NCI-H2196 (cell line): ENCODE measurements around the gene EFNA2.
A peak's percentile ranks its signal among the peaks of the same experiment; 100 is the strongest.
"Not testable (repeated sequence)": the region's sequence is repeated elsewhere in the genome, so short reads cannot be mapped to it uniquely, and the experiment has no call there.

ENCODE experiments used
- DNase-seq: peaks from one replicate; lab custom pipeline; 2025; ENCODE audit not compliant: unreplicated experiment; lab: John Stamatoyannopoulos, UW

Gene EFNA2

DNA sequence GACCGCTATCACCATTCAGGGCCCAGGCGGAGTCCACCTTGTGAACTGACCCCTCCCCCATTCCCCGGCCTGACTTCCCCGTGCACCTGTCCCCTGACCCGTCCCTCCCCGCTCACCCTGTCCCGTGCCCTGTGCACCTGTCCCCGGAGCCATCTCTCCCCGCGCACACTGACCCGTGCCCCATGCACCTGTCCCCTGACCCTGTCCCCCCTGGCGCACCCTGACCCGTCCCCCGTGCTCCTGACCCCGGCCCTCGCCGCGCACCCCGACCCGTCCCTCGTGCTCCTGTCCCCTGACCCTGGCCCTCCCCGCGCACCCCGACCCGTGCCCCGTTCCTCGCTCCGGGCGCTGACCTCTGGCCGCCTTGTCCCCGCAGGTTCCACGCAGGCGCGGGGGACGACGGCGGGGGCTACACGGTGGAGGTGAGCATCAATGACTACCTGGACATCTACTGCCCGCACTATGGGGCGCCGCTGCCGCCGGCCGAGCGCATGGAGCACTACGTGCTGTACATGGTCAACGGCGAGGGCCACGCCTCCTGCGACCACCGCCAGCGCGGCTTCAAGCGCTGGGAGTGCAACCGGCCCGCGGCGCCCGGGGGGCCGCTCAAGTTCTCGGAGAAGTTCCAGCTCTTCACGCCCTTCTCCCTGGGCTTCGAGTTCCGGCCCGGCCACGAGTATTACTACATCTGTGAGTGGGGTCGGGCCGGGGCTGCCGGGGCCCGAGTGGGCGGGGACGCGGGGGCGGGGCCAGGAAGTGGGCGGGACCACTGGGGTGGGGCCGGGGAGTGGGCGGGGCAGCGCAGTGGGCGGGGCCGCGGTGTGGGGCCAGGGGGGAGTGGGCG lies 9.7 kb downstream of the EFNA2 start:
- no peak for DNase-seq

DNA sequence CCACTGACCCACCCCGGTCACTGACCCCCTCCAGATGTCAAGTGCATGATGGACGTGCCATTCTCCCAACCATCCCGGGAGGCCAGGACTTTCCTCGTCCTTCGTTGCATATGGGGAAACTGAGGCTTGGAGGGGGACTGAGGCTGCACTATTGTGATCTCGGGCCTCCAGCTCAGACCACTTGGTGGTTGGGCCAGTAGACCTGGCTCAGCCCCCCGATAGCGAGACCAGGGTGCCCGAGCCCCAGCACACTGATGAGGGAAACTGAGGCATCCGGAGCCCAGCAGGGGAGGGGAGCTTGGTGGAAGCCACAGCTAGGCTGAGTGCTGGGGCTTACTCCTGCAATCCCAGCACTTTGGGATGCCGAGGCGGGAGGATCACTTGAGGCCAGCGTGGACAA lies 10.4 kb downstream of the EFNA2 start:
- DNase-seq, result no peak

DNA sequence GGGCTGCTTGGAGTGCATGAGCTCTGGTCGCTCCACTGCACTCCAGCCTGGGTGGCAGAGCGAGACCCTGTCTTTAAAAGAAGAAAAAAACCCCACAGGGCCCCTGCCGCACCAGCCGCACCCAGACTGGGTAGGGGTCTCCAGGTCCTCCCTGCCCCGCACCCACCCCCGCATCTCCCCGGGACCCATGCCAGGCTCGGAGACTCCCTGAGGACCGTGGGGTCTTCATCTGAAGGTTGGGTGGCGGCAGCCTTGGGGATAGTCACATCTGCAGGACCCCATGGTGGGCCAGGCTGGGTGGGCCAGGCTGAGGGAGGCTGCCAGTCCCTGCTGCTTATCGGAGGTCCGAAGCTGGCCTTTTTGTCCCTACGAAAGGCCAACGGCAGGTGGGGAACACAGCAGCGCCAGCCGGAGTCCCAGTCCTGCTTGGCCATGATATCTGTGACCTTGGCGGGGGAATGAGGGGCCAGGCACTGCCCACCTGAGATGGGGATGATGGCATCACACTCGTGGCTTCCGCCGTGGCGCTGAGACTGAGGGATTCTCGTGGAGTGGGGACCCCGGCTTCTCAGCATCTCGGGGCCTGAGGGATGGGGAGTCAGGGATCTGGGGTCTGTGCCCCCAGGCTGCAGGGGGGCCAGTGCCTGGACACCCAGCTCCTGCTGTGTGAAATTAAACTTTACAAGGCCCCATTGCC lies 11.1 kb downstream of the EFNA2 start:
- DNase-seq, result no peak

DNA sequence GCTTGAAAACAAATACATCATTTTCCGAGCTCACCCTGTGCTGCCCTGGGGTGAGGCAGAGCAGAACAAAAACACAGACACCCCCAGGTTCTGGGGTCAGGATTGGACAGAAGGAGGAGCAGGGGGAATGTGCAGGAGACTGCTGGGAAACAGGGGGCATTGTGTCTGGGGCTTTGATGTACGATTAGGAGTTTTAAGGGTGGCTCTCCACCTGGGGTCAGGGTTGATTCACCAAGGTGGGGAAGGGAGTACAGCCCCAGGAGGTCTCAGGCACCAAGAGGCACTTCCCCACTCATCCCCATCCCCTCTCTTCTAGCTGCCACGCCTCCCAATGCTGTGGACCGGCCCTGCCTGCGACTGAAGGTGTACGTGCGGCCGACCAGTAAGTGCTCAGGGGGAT lies 12.6 kb downstream of the EFNA2 start:
- DNase-seq, result no peak

DNA sequence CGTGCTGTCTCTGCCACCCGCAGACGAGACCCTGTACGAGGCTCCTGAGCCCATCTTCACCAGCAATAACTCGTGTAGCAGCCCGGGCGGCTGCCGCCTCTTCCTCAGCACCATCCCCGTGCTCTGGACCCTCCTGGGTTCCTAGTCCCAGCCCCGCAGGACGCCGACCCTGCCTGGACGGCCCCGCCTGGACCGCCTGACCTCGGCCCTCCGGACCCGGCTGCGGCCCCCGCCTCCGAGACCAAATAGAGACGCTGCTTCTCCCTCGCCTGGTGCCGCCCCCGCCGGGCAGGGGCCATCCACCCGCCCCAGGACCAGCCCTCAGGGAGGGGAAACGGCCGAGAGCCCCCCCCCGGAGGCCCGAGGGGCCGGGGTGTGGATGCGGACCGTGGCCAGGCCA lies 14.1 kb downstream of the EFNA2 start:
- no peak for DNase-seq

DNA sequence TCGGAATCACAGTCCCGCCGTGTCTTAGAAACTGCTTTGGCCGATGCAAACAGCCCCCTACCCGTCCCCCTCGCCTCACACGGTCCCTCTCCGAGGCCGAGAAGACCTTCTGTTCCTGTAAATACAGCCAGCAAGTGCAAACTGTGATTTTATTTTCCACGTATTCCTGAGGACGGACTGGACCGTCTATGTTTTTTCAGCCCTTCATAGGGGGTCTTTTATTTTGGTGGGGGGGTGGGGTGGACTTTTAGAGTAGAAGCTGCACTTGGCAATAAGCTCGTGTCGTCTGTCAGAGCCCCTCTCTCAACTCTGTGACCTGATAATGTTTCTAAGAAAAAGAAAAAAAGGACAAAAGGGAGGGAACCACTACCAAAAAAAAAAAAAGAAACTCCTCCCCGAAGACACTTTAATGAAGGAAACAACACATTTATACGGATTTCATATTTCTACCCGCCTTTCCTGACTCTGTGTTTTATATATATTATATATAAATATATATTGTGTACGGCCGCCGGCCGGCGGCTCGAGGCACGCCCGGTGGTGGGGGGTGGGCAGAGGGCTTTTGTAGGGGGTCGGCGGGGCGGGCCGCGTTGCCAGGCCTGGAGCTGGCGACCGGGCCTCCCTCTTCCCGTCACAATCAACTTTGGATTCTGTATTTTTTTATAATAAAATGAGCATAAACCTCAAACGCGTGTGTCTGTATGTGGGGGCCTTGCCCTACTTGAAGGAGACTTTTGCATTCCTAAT lies 15.2 kb downstream of the EFNA2 start:
- DNase-seq, result no peak

DNA sequence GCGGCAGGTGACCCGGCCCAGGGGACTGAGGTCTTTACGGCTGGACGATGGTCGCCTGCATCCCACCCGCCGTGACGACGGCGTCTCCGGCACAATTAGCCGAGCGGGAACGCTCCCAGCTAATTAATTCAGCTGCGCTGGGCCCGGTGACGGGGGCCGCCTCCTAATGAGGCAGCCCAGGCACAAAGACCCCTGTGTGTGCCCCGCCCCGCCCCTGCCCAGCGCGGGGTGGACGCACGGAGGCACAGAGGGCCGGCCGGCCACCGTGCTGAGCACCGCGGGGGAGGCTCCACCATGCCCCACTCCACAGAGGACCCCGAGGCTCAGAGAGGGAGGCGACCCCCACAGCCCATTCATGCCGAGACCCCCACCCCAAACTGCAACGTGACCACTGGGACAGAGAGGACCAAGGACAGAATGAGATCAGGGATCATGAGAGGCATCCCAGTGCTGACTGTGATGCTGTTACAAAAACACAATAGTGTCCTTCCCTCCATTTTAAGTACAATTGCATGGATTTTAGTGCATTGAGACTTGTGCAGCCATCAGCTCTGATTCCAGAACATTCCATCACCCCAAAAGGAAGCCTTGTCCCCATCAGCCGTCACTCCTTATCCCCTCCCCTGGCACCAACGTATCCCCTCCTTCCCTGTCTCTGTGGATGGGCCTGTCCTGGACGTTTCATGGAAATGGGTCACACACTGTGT lies 17.0 kb downstream of the EFNA2 start:
- no peak for DNase-seq

DNA sequence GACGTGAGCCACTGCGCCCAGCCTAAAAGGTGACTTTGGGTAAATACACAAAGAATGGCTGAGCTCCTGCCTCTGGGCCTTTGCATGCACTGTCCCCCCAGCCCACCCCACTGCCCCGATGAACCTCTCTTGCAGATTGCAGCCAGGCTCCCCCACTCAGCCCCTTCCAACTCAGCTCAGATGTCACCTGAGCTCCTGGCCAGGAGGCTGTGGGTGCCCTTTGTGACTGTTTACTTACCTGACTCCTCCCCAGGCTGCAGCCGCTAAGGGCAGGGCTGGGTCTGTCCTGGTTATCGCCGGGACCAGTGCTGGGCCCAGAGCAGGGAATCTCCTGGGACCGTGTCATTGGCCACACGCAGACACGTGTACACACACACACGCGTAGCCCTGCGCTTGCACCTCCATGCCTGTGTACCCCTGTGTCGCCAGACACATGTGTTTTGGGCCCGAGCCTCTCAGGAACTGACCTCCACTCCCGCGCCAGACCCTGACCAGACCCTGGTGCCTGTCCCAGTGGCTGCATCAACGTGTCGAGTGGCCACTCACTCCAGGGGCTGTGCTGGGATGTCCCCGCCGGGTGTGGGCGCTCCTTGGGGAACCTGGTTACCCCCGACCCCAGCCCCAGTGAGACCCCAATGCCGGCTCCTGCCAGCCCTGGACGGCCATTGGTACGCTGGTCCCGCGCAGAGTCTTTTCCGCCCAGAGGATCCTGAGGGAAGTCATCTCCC lies 18.7 kb downstream of the EFNA2 start:
- DNase-seq, result no peak

DNA sequence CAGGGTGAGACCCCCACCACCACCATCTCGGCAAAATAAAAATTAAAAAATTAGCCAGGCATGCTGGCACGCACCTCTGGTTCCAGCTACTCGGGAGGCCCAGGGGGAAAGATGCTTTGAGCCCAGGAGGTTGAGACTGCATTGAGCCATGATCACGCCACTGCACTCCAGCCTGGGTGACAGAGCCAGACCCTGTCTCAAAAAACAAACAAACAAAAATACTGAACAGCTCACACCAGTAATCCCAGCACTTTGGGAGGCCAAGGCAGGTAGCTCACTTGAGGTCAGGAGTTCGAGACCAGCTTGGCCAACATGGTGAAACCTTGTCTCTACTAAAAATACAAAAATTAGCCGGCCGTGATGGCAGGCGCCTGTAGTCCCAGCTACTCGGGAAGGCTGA lies 19.7 kb downstream of the EFNA2 start:
- not testable (repeated sequence) for DNase-seq

DNA sequence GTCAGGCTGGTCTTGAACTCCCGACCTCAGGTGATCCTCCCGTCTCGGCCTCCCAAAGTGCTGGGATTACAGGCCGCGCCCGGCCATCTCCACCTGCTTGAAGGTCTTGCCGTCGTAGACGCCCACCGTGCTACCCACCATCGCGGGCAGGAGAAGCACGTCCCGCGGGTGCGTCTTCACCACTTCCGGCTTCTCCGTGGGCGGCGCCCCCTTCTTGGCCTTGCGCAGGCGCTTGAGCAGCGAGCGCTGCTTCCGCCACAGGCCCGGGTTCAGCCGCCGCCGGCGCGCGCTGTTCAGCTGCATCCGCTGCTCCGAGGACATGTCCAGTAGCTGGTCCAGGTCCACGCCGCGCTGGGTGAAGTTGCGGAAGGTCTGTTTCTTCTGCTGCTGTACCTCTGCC lies 21.6 kb downstream of the EFNA2 start:
- DNase-seq, result no peak

DNA sequence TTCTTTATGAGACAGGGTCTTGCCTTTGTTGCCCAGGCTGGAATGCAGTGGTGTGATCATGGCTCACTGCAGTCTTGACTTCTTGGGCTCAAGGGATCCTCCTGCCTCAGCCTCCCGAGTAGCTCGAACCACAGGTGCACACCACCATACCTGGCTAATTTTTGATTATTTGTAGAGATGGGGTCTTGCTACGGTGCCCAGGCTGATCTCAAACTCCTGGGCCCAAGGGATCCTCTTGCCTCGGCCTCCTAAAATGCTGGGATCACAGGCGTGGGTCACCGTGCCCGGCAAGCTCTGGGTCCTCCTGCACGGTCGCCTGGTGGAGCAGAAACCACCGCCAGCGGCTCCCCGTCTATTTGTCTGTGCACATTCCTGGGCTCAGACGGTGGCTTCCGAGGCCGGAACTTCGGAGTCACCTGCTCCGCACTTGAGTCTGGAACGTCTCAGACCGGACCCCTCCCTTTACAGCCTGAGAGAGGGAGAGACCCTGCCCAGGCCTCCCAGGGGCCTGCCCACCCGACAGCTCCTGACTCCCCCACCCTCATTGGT lies 22.2 kb downstream of the EFNA2 start:
- no peak for DNase-seq

DNA sequence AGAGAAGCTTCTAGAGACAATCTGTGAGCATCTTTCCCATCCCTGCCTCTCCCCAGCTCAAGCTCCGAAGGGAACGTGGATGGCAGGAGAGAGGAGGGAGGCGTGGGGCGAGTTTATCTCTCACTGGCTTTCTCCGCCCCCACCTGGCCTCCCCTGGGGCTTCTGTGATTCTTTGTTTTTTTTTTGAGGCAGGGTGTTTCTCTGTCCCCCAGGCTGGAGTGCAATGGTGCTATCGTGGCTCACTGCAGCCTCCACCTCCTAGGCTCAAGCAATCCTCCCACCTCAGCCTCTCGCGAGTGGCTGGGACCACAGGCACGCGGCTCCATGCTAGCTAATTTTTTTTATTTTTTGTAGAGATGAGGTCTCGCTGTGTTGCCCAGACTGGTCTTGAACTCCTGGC lies 23.0 kb downstream of the EFNA2 start:
- DNase-seq, result no peak

DNA sequence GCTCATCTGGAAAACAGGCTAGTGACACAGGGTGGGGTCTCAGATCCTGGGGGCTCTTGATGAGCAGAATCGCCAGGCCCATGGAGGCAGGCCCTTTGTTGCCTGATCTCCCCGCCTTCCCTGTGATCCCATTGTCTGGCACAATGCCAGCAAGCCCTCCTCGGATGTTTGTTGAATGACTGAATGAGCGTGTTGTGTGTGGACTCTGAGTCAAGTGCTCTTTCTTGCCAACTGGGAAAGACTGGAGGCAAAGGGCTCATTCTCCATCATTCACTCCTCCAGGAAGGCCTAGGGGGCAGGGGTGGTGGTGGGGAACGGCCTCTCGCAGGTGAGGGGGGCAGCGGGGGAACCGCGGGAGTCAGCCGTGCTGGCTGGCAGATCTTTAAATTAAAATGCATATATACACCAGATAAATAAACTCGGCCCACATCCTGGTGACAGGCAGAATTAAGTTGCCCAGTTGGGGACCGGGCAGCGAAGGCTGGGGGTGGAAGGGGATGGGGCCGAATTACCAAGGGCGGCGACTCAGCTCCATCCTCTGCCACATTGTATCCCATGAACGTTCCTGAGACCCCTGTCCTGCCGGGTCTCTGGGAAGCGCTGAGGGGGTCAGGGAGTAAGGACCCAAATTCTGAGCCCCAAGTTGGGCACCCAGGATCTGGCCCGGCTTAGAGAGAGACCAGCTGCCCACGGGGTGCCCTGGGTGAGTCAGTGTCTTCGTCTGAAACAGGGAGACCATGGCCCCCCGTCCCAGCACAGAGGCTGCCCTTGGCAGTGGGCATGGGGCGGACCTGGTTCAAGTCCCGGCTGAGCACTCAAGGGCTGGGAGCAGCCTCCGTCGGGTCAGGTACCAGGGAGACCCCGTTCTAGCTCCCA lies 24.5 kb downstream of the EFNA2 start:
- no peak for DNase-seq

DNA sequence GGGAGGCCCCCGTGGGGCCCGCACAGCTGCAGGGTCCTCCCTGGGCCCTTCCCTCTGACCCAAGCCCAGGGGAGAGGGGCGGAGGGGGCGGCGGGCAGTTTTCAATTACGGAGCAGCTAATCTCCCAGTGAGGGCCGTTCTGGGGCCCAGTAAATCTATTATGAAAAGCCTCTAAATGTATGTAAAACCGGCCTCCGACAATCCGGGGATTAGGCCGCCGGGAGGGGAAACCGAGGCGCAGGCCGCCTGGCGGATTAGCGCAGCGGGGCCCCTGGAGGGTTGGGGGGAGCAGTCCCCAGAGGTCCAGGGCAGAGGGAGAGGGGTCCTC lies 25.1 kb downstream of the EFNA2 start:
- no peak for DNase-seq

DNA sequence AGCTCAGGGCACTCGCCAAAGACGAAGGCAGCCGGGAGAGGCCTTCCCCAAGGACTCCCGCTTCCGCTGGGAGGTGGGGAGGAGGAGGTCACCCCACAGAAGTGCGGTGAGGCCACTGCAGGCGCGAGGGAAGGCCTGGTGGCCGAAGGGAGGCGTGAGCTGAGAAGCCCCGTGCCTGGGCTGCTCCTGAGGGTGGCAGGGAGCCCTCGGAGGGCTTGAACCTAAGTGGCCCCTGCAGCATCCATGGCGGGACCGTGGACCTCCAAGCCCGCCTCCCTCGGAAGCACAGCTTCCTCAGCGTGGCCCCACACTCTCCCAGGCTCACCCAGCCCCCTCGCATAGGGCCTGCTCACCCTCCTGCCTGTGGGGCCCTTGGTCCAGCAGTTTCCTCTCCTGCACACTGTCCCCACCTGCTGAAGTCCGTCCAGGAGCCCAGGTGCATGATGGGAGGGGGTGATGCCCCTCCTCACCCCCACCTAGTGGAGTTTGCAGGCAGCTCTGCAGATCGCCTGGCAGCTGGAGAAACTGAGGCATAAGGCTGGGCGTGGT lies 25.9 kb downstream of the EFNA2 start:
- peak; percentile 10 for DNase-seq

DNA sequence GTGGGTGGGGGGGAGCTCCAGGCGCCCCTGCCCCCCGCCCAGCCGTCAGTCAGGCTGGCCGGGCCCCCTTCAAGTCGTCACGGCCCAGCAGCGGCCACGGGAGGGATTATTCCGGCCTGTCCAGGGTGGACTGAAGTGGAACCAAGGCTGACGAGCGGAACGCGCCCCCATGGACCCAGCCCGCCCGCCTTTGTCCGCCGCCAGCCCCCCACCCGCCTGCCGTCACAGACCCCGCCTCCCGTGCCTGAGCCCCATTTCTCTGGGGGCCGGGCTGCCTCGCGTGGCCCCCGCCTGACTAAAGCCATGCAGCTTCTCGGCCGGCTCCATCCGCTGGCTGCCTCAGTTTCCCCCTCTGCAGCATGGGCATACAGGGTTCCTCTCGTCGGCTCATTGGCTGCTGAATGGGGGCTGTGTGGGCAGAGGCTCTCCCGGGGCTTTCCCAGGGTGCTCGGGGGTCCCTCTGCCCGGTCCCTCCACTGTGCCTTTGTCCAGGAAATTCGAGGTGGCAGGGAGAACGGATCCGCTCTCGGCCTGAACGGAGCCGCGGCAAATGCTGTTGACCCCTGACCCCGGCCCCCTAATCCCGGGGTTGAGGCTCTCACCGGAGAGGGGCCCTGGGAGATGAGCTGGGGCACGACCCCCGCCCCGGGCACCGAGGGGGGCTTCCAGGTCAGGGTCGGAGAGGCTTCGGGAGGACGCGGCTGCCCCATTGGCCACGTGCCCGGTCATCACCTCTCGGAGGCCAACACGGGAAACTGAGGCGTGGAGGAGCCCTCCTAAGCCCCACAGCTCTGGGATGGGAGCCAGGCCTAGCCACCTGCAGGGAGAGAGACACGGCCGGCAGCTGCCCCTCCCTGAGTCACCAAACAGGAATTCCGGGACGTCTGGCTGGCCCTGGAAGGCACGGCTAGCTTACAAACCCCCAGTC lies 27.4 kb downstream of the EFNA2 start:
- DNase-seq, result peak; percentile 19

DNA sequence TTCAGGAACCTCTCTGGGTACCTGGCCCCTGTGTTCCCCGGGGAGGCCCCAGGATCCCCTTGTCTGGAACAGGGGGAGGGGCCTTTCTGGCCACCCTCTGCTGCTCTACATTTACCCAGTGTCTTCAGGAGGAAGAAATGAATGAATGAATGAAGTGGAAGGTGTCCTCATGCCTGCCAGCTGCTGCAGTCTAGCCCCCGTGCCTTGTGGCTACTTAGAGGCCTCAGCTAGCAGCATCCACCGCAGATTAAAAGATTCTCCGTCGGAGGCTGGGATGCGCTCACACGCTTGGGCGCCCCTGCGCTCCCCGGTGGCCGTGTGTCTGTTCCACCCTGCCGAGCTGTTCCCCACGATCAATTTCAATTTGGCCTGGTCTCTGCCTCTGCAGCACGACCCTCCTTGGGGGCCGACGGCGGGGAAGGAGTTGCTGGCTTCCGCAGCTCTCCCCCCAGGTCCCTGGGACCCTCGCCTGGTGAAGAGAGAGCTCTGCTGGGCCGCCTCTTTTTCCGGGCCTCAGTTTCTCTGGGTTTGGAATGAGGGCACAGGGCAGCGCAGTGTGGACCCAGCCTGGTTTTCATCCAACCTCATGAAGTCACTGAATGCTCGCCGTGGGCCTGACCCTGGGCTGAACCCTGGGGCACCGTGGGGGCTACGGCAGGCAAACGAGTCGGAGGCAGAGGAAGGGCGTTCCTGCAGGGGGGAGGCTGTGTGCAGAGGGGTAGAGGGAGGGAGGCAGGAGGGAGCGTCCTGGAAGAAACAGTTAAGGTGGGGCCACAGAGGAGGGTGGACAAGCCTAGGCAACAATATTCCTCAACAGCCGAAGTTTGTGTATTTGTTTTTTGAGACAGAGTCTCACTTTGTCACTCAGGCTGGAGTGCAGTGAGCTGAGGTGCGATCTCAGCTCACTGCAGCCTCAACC lies 28.3 kb downstream of the EFNA2 start:
- no peak for DNase-seq
